Adrenal gland (tissue), 5 donors: Measurements from ENCODE around the gene ZSCAN5A.

Experiments
- CTCF ChIP-seq, 6 experiments: fragments of 450-650 bp in 4 of 6; fragments of 200-600 bp in 2 of 6; sonication (generic) in 1 of 6; IDR thresholded peaks; 1 replicate in 5 of 6; 2 replicates in 1 of 6; pipeline versions ENCODE4 v1.5.1 to v1.8.0; 2016 to 2021; ENCODE audit warnings: antibody characterized with exemption in 6 of 6, mild to moderate bottlenecking in 2 of 6, moderate library complexity in 1 of 6
- POLR2A ChIP-seq, 2 donors: fragments of 450-650 bp; IDR thresholded peaks; one replicate each; pipeline ENCODE4 v1.6.1; 2017; ENCODE audit warnings: antibody characterized with exemption in 2 of 2, mild to moderate bottlenecking in 2 of 2, moderate library complexity in 1 of 2
- donor health status: DM: no; HTN: no; CAD: no.

- no peak for TF ChIP-seq POLR2A (IDR thresholded peaks at IDR 0.05)
- TF ChIP-seq CTCF (IDR thresholded peaks at IDR 0.05), result no peak
Observed at GRCh38 chr19:56347163-56347778, 32.6 kb upstream of the ZSCAN5A start.
